ENCODE measurements around the gene MTRF1L. TPM values are rescaled to one million over a fixed set of nuclear protein-coding genes. Genes with fewer than 3 reads are reported as not detected.

MTRF1L gene
- total and polyA plus RNA-seq, 2 of the 8 experiments (the other 6 are each of a cell fraction or from before 2014, with no cell fraction given) = 4.5 to 26.5 TPM

- no peaks in the 10 kb centered on the region for H3K36me3 ChIP-seq (ENCODE audit: control insufficient read depth in 2 of 4, insufficient read depth in 4 of 4, low read length in 3 of 4)
- no peak overlapping the region for H3K9ac ChIP-seq (replicated peaks in 1 of 4; ENCODE audit: extremely low read depth in 1 of 4, low read depth in 3 of 4, low read length in 3 of 4)
- no peak overlapping the region for H3K27ac ChIP-seq (ENCODE audit: low read depth, low read length)
- no peak overlapping the region for H3K4me2 ChIP-seq (ENCODE audit: insufficient read depth in 1 of 2, low read depth in 2 of 2, low read length in 2 of 2)
- no peak overlapping the region for H3K23ac ChIP-seq (ENCODE audit: insufficient read length)
- no peaks in the 10 kb centered on the region for H4K20me1 ChIP-seq (replicated peaks in 1 of 2; ENCODE audit: control insufficient read depth in 1 of 2, insufficient read depth in 2 of 2, low read length in 2 of 2)
- no peak overlapping the region for H3K18ac ChIP-seq (ENCODE audit: extremely low read depth, low read length)
- H2BK20ac ChIP-seq (ENCODE audit: low read length) = no peak overlapping the region
- no peaks in the 10 kb centered on the region for H3K79me2 ChIP-seq (ENCODE audit: control insufficient read depth in 1 of 2, insufficient read depth in 2 of 2, low read length in 2 of 2)
- H3K79me1 ChIP-seq (ENCODE audit: low read depth, low read length) = no peaks in the 10 kb centered on the region
- no peak overlapping the region for H3K56ac ChIP-seq (replicated peaks; ENCODE audit: insufficient read length, low read depth, low read length)
- no peaks in the 10 kb centered on the region for H3K9me3 ChIP-seq (ENCODE audit: insufficient read depth in 2 of 2, low read depth in 1 of 2, low read length in 1 of 2)
- ChIA-PET CTCF (ENCODE audit: partially characterized antibody) (interaction anchor here (1.5 kb wide), 1 partner anchor 13 kb away, joined by 4 read pairs; no protein-coding TSS in a partner anchor), POLR2A (ENCODE audit: partially characterized antibody) (interaction anchor here (1.7 kb wide), 1 partner anchor 30 kb away, joined by 5 read pairs; no protein-coding TSS in a partner anchor)
- no peak overlapping the region for H2AK5ac ChIP-seq (ENCODE audit: low read depth, low read length)
- H3K4ac ChIP-seq (replicated peaks; ENCODE audit: insufficient read length, low read depth, low read length) = no peak overlapping the region
- DNase-seq (ENCODE audit: low read depth in 1 of 2, low spot score in 2 of 2) (no peak), FAIRE-seq (no peak)
- H3K14ac ChIP-seq (ENCODE audit: insufficient read length) = no peak overlapping the region
- H3K27me3 ChIP-seq (replicated peaks in 1 of 4; ENCODE audit: control insufficient read depth in 3 of 4, extremely low read depth in 1 of 4, insufficient read depth in 3 of 4, low read length in 3 of 4) = no peaks in the 10 kb centered on the region
- H2BK12ac ChIP-seq (ENCODE audit: low read depth, low read length) = no peak overlapping the region
- WGBS, 2 experiments (ENCODE audit: extremely low coverage in 1 of 2, insufficient coverage in 1 of 2, insufficient read length in 1 of 2, insufficient replicate concordance in 2 of 2, low coverage in 1 of 2, low lambda C conversion rate in 2 of 2, missing lambda C conversion rate in 1 of 2) = 97% methylated on average over 2 of the region's 2 CpGs; no CpG with 5 or more reads in 1 of the 2 experiments
- H2BK120ac ChIP-seq (replicated peaks; ENCODE audit: low read depth, low read length) = no peak overlapping the region
- no peak overlapping the region for H4K5ac ChIP-seq (ENCODE audit: insufficient read length, low read depth, low read length)
- H2BK15ac ChIP-seq (ENCODE audit: low read length) = no peak overlapping the region
- no peak overlapping the region for H4K91ac ChIP-seq (replicated peaks; ENCODE audit: insufficient read length, low read length)
- no peak overlapping the region for H3K4me3 ChIP-seq (ENCODE audit: extremely low read depth in 1 of 4, insufficient read depth in 2 of 4, low read depth in 3 of 4, low read length in 4 of 4)
- H2AFZ ChIP-seq (ENCODE audit: low read length) = no peak overlapping the region
- no peaks in the 10 kb centered on the region; the same call in 1 of the 2 replicates for H3K23me2 ChIP-seq (ENCODE audit: low read depth, low read length)
- no peak overlapping the region for H4K8ac ChIP-seq (ENCODE audit: extremely low read depth, insufficient read depth, low read length)
- H3K4me1 ChIP-seq (replicated peaks in 1 of 4; ENCODE audit: control insufficient read depth in 3 of 4, insufficient read depth in 4 of 4, low read length in 3 of 4) = no peaks in the 10 kb centered on the region
- no peak overlapping the region for H2BK5ac ChIP-seq (ENCODE audit: low read depth, low read length)
- TF ChIP-seq BRCA1 (IDR thresholded peaks at IDR 0.05; ENCODE audit: low read depth, low read length) = no peak
- no peak for TF ChIP-seq TBP (IDR thresholded peaks at IDR 0.05; ENCODE audit: low read depth, low read length)
- TF ChIP-seq CBX8 (IDR thresholded peaks at IDR 0.05; ENCODE audit: borderline replicate concordance, low read depth, low read length) = no peak
These were observed 10.9 kb upstream of the MTRF1L start for GRCh38 chr6:153013438-153013837.

All from H1 (cell line).